A549 (cell line): Measurements from ENCODE around the gene HDHD2. TPM values are rescaled to one million over a fixed set of nuclear protein-coding genes. Genes with fewer than 3 reads are reported as not detected.
A peak's percentile ranks its signal among the peaks of the same experiment; 100 is the strongest.
"Not testable (repeated sequence)": the region's sequence is repeated elsewhere in the genome, so short reads cannot be mapped to it uniquely, and the experiment has no call there.

ENCODE experiments used
- ATAC-seq, 2 experiments: fragments of 200-7000 bp in 1 of 2; fragments of >200 bp in 1 of 2; cut with Nextera tagmentation in 1 of 2; cut with Tn5 transposase in 1 of 2; 3 replicates each; pipeline versions ENCODE4 v1.8.0 to v1.9.1; 2018 to 2020; ENCODE audit warnings: mild to moderate bottlenecking in 1 of 2, moderate library complexity in 1 of 2
- CTCF ChIA-PET: fragments of 300-600 bp; sonication (Branson Sonifier 250); formaldehyde crosslinking; extraction: SDS; loops from one replicate; lab custom pipeline; 2021; ENCODE audit warnings: antibody characterized with exemption, inconsistent platforms; lab: Yijun Ruan, JAX
- POLR2A ChIA-PET: fragments of 350-600 bp; formaldehyde crosslinking; extraction: SDS; loops from one replicate; lab custom pipeline; 2021; ENCODE audit warnings: antibody characterized with exemption, inconsistent platforms; lab: Yijun Ruan, JAX
- DNase-seq, 2 experiments: peaks; one replicate each; pipeline versions ENCODE4 v3.0.0 to v3.0.0-alpha.2; 2011 to 2016; ENCODE audit warnings: low read depth in 1 of 2, low spot score in 1 of 2
- FAIRE-seq: peaks from 2 replicates; lab custom pipeline; 2011; peaks lifted over from hg19 to GRCh38; lab: Jason Lieb, UNC
- H3K27ac ChIP-seq, 2 experiments: fragments of >200 bp; sonication (Bioruptor Twin); formaldehyde crosslinking; 3 replicates each; pipeline ENCODE4 v1.5.1; 2016 to 2017
- H3K4me1 ChIP-seq: fragments of >200 bp; sonication (Bioruptor Twin); formaldehyde crosslinking; 3 replicates; pipeline ENCODE4 v1.6.1; 2016
- H3K4me2 ChIP-seq: fragments of >200 bp; sonication (Bioruptor Twin); formaldehyde crosslinking; 3 replicates; pipeline ENCODE4 v1.6.1; 2016
- H3K4me3 ChIP-seq: fragments of >200 bp; sonication (Bioruptor Twin); formaldehyde crosslinking; 3 replicates; pipeline ENCODE4 v1.5.1; 2016
- H3K9me3 ChIP-seq: fragments of >200 bp; sonication (Bioruptor Twin); formaldehyde crosslinking; 3 replicates; pipeline ENCODE4 v1.6.1; 2016
- BCL3 ChIP-seq: fragments of >200 bp; sonication (Bioruptor Twin); formaldehyde crosslinking; IDR thresholded peaks from 3 replicates; pipeline ENCODE4 v1.6.1; 2016
- CBX8 ChIP-seq: fragments of 200-600 bp; sonication (generic); IDR thresholded peaks from 2 replicates; pipeline ENCODE4 v1.6.1; 2016
- CEBPB ChIP-seq, 2 experiments: fragments of >200 bp in 1 of 2; sonication (Bioruptor Twin) in 1 of 2; formaldehyde crosslinking in 1 of 2; IDR thresholded peaks; 2 replicates each; pipeline ENCODE4 v1.6.1; 2012 to 2016
- CHD4 ChIP-seq: fragments of 200-600 bp; sonication (generic); IDR thresholded peaks from 2 replicates; pipeline ENCODE4 v1.6.1; 2016; ENCODE audit warnings: antibody characterized with exemption, mild to moderate bottlenecking, borderline replicate concordance
- E2F6 ChIP-seq: IDR thresholded peaks from 2 replicates; pipeline ENCODE4 v1.6.1; 2012; ENCODE audit warnings: low read depth, borderline replicate concordance
- EHMT2 ChIP-seq: fragments of 200-600 bp; sonication (generic); IDR thresholded peaks from 2 replicates; pipeline ENCODE4 v1.6.1; 2016; ENCODE audit warnings: antibody characterized with exemption, low read depth, mild to moderate bottlenecking, moderate library complexity
- HDAC2 ChIP-seq: fragments of 200-600 bp; sonication (generic); IDR thresholded peaks from 2 replicates; pipeline ENCODE4 v1.6.1; 2016
- HES2 ChIP-seq: fragments of >200 bp; sonication (Bioruptor Twin); formaldehyde crosslinking; IDR thresholded peaks from 2 replicates; pipeline ENCODE4 v1.6.1; 2016
- HMGXB4 ChIP-seq: fragments of 250-450 bp; sonication (Bioruptor Pico); IDR thresholded peaks from 2 replicates; pipeline ENCODE4 v1.5.0; 2021; ENCODE audit warnings: mild to moderate bottlenecking, moderate library complexity, borderline replicate concordance
- JUN ChIP-seq, 2 experiments: fragments of >200 bp; sonication (Bioruptor Twin); formaldehyde crosslinking; IDR thresholded peaks; 2 replicates in 1 of 2; 3 replicates in 1 of 2; pipeline ENCODE4 v1.6.1; 2016 to 2017
- KDM1A ChIP-seq: fragments of 200-600 bp; sonication (generic); IDR thresholded peaks from 2 replicates; pipeline ENCODE4 v1.6.1; 2016; ENCODE audit warnings: low read depth, mild to moderate bottlenecking
- MAX ChIP-seq: IDR thresholded peaks from 2 replicates; pipeline ENCODE4 v1.6.1; 2012
- MAZ ChIP-seq: fragments of 150-350 bp; IDR thresholded peaks from 2 replicates; pipeline ENCODE4 v1.6.1; 2014; ENCODE audit warnings: antibody characterized with exemption, low read depth, low read length, borderline replicate concordance
- MYC ChIP-seq: IDR thresholded peaks from 2 replicates; pipeline ENCODE4 v1.6.1; 2012; ENCODE audit warnings: mild to moderate bottlenecking, inconsistent platforms, low read length, improper control_type of control experiment, borderline replicate concordance
- PHF8 ChIP-seq: fragments of 200-600 bp; sonication (generic); IDR thresholded peaks from 2 replicates; pipeline ENCODE4 v1.6.1; 2016; ENCODE audit warnings: low read depth, mild to moderate bottlenecking, antibody characterized with exemption, moderate library complexity, borderline replicate concordance
- POLR2A ChIP-seq: IDR thresholded peaks from 2 replicates; pipeline ENCODE4 v1.6.1; 2012; ENCODE audit warnings: mild to moderate bottlenecking, low read length
- RAD21 ChIP-seq, 2 experiments: fragments of >200 bp in 1 of 2; sonication (Bioruptor Twin) in 1 of 2; formaldehyde crosslinking in 1 of 2; IDR thresholded peaks in 1 of 2; conservative IDR thresholded peaks in 1 of 2; 2 replicates in 1 of 2; 3 replicates in 1 of 2; pipeline ENCODE4 v1.6.1; 2012 to 2018; ENCODE audit warnings: inconsistent platforms in 1 of 2
- RFX5 ChIP-seq: fragments of 450-650 bp; IDR thresholded peaks from 2 replicates; pipeline ENCODE4 v1.7.1; 2014; ENCODE audit warnings: antibody characterized with exemption, mild to moderate bottlenecking, moderate library complexity
- TFCP2L1 ChIP-seq: fragments of 250-450 bp; sonication (Bioruptor Pico); IDR thresholded peaks from 2 replicates; pipeline ENCODE4 v1.5.0; 2021; ENCODE audit warnings: mild to moderate bottlenecking
- ZFP36 ChIP-seq: fragments of 450-650 bp; IDR thresholded peaks from 2 replicates; pipeline ENCODE4 v1.6.1; 2014; ENCODE audit warnings: borderline replicate concordance; ENCODE audit not compliant: partially characterized antibody
- WGBS: methylation state at CpG from one replicate; pipeline ENCODE4 v1.1.6; 2017; ENCODE audit errors: missing lambda C conversion rate; 5-methylcytosine and 5-hydroxymethylcytosine counted together
- polyA minus RNA-seq: library from RNA; depleted of rRNA, polyadenylated mRNA; stranded (reverse); fragments of >200 nt; gene quantifications from 2 replicates; pipeline ENCODE4 v1.2.3, GENCODE V29; 2011; rRNA and poly(A)+ RNA removed
- polyA plus RNA-seq, 4 experiments: library from polyadenylated mRNA; depleted of rRNA in 3 of 4; stranded (reverse); fragments of >200 nt; fragmentation: RNase III in 1 of 4; extraction: RNeasy Plus Mini Kit Qiagen cat#74134 plus additional on column Dnase treatment in 1 of 4; gene quantifications; 2 replicates in 3 of 4; 3 replicates in 1 of 4; pipeline ENCODE4 v1.2.3, GENCODE V29; 2011 to 2017

HDHD2 gene
- polyA plus RNA-seq (2011; rRNA removed) (12.0 and 20.0 TPM in 2 replicates), polyA plus RNA-seq (2017; fragmentation: RNase III; extraction: RNeasy Plus Mini Kit Qiagen cat#74134 plus additional on column Dnase treatment) (16.1 to 18.0 TPM (median 16.7 TPM) in 3 replicates), polyA minus RNA-seq (12.1 and 13.5 TPM in 2 replicates)
- 3.4 and 4.0 TPM in 2 replicates for polyA plus RNA-seq (2012; cell fraction: cytosol; rRNA removed)
- 3.0 and 3.1 TPM in 2 replicates for polyA plus RNA-seq (2012; cell fraction: nucleus; rRNA removed)

GRCh38 chr18:47150029-47150823, at the start of gene HDHD2:
Gene HDHD2, minus strand, starts transcription at chr18:47150500. Its CDS starts 14,061 bp downstream, at chr18:47136439.
- ATAC-seq (peak; percentile 97 to 98), FAIRE-seq (no peak), DNase-seq (peak; percentile 58 to 74)
- H3K9me3 ChIP-seq = no peaks in the 10 kb centered on the region
- TF ChIP-seq MAX (peak; percentile 69), HDAC2 (no peak), POLR2A (peak; percentile 83), E2F6 (peak; percentile 58), JUN (IDR thresholded peaks at IDR 0.05) (peak; percentile 42 to 91; a peak in 4 of 5 replicates), PHF8 (peak; percentile 88; the same call in 1 of the 2 replicates), BCL3 (peak; percentile 66; the same call in 2 of the 3 replicates), KDM1A (no peak), MYC (peak; percentile 4; the same call in 1 of the 2 replicates), CHD4 (no peak)
- CTCF ChIA-PET = interaction anchor here (0.7 to 1.2 kb wide), 5 partner anchors 15 to 55 kb away, joined by 3 to 5 read pairs (median 3); no protein-coding TSS in a partner anchor
- H3K4me3 ChIP-seq = peak within 1 kb of the TSS; percentile 54
- peaks cover 8% of the 10 kb centered on the region; the same call in 1 of the 3 replicates for H3K4me1 ChIP-seq
- POLR2A ChIA-PET = interaction anchor here (0.5 to 1.5 kb wide), 12 partner anchors 13 to 656 kb away, joined by 3 to 8 read pairs (median 4); partner anchors contain the start of genes KATNAL2 and PIAS2
- H3K27ac ChIP-seq = peak within 1 kb of the TSS; percentile 79 to 87
- peak within 1 kb of the TSS; percentile 80 for H3K4me2 ChIP-seq
- WGBS = 2% methylated on average over 17 of the region's 70 CpGs

GRCh38 chr18:47195961-47196360, 45.7 kb upstream of the HDHD2 start:
- 73% methylated on average over 3 of the region's 3 CpGs for WGBS
- CTCF ChIA-PET = interaction anchor here (1.3 to 2.0 kb wide), 3 partner anchors 9 to 96 kb away, joined by 5 to 7 read pairs (median 6); no protein-coding TSS in a partner anchor
- FAIRE-seq, ATAC-seq, H3K4me3 ChIP-seq, H3K4me2 ChIP-seq, H3K4me1 ChIP-seq, H3K27ac ChIP-seq, H3K9me3 ChIP-seq, POLR2A ChIA-PET, DNase-seq: not testable (repeated sequence)

GRCh38 chr18:47191961-47192360, 41.7 kb upstream of the HDHD2 start:
- Histone ChIP-seq H3K27ac (no peak overlapping the region), H3K4me1 (no peaks in the 10 kb centered on the region), H3K4me2 (no peak overlapping the region), H3K9me3 (no peaks in the 10 kb centered on the region), H3K4me3 (no peak overlapping the region)
- ATAC-seq (peak in 1 of 2 experiments; percentile 30; a peak in 5 of 6 replicates), DNase-seq (peak in 1 of 2 experiments; percentile 24), FAIRE-seq (no peak)
- WGBS = 65% methylated on average over 2 of the region's 2 CpGs
- TF ChIP-seq RAD21 (conservative IDR thresholded peaks at IDR 0.05 in 1 of 2, IDR thresholded peaks at IDR 0.05 in 1 of 2) = no peak
- no peak for TF ChIP-seq EHMT2
- no peak for TF ChIP-seq PHF8
- no peak for TF ChIP-seq RFX5
- no peak for TF ChIP-seq TFCP2L1 (CRISPR knock-in tag)
- TF ChIP-seq ZFP36 = no peak
- no peak for TF ChIP-seq MYC
- no peak for TF ChIP-seq POLR2A
- TF ChIP-seq MAZ = no peak
- no peak for TF ChIP-seq HMGXB4
- TF ChIP-seq CEBPB (IDR thresholded peaks at IDR 0.05) = no peak
- no peak for TF ChIP-seq CBX8
- no peak for TF ChIP-seq HES2
- ChIA-PET POLR2A (interaction anchor here (0.7 kb wide), 1 partner anchor 42 kb away, joined by 4 read pairs; no protein-coding TSS in a partner anchor), CTCF (interaction anchor here (0.9 to 2.7 kb wide), 4 partner anchors 12 to 141 kb away, joined by 3 to 11 read pairs (median 4); no protein-coding TSS in a partner anchor)
